ENCODE results near the gene ARSA. TPM values are rescaled to one million over a fixed set of nuclear protein-coding genes. Genes with fewer than 3 reads are reported as not detected.
A peak's percentile ranks its signal among the peaks of the same experiment; 100 is the strongest.
"Not testable (repeated sequence)": the region's sequence is repeated elsewhere in the genome, so short reads cannot be mapped to it uniquely, and the experiment has no call there.

The ARSA gene
- total and polyA plus RNA-seq, 4 donors, result 9.8 to 47.1 (median 32.4) TPM

- DNase-seq (ENCODE audit: low read depth in 4 of 6, low spot score in 6 of 6), result no peak
- H3K4me1 ChIP-seq (ENCODE audit: control insufficient read depth, insufficient read depth, low read length), result peaks cover 30% of the 10 kb centered on the region
- no peaks in the 10 kb centered on the region for H3K9me3 ChIP-seq (ENCODE audit: control insufficient read depth, insufficient read depth, low read length)
- WGBS (ENCODE audit: insufficient coverage), result 52% methylated on average over 23 of the region's 23 CpGs
- peaks cover 22% of the 10 kb centered on the region for H3K36me3 ChIP-seq (ENCODE audit: control insufficient read depth, insufficient read depth, low read length)
- no peaks in the 10 kb centered on the region for H3K27me3 ChIP-seq (ENCODE audit: control insufficient read depth, insufficient read depth, low read length)
- peak within 1 kb of the TSS; percentile 46 for H3K4me3 ChIP-seq (ENCODE audit: low read depth, low read length)
- no peak within 1 kb of the TSS for H3K27ac ChIP-seq (ENCODE audit: low read depth, low read length)
These were observed 44.7 kb upstream of the ARSA start, which contains the start of gene SHANK3 for GRCh38 chr22:50672471-50673230. SHANK3 (plus strand) TSS chr22:50672823.

- whole genome bisulfite sequencing (ENCODE audit: insufficient coverage), result 88% methylated on average over 7 of the region's 8 CpGs
- H3K4me3 ChIP-seq (ENCODE audit: low read depth, low read length), result no peak overlapping the region
- no peak for DNase-seq (ENCODE audit: low read depth in 4 of 6, low spot score in 6 of 6)
- H3K9me3 ChIP-seq (ENCODE audit: control insufficient read depth, insufficient read depth, low read length), result no peaks in the 10 kb centered on the region
- no peaks in the 10 kb centered on the region for H3K27me3 ChIP-seq (ENCODE audit: control insufficient read depth, insufficient read depth, low read length)
- peaks cover 15% of the 10 kb centered on the region for H3K36me3 ChIP-seq (ENCODE audit: control insufficient read depth, insufficient read depth, low read length)
- no peak overlapping the region for H3K27ac ChIP-seq (ENCODE audit: low read depth, low read length)
- peaks cover 30% of the 10 kb centered on the region for H3K4me1 ChIP-seq (ENCODE audit: control insufficient read depth, insufficient read depth, low read length)
These were observed 44.1 kb upstream of the ARSA start for GRCh38 chr22:50672041-50672440.

- no peaks in the 10 kb centered on the region for H3K9me3 ChIP-seq (ENCODE audit: control insufficient read depth, insufficient read depth, low read length)
- no peak for DNase-seq (ENCODE audit: low read depth in 4 of 6, low spot score in 6 of 6)
- 86% methylated on average over 11 of the region's 11 CpGs for WGBS (ENCODE audit: insufficient coverage)
- H3K4me3 ChIP-seq (ENCODE audit: low read depth, low read length), result no peak overlapping the region
- no peak overlapping the region for H3K27ac ChIP-seq (ENCODE audit: low read depth, low read length)
- peaks cover 30% of the 10 kb centered on the region for H3K4me1 ChIP-seq (ENCODE audit: control insufficient read depth, insufficient read depth, low read length)
- H3K27me3 ChIP-seq (ENCODE audit: control insufficient read depth, insufficient read depth, low read length), result no peaks in the 10 kb centered on the region
- H3K36me3 ChIP-seq (ENCODE audit: control insufficient read depth, insufficient read depth, low read length), result peaks cover 13% of the 10 kb centered on the region
These were observed 43.7 kb upstream of the ARSA start for GRCh38 chr22:50671641-50672040.

- Histone ChIP-seq H3K9me3 (ENCODE audit: control insufficient read depth, insufficient read depth, low read length) (no peaks in the 10 kb centered on the region), H3K27ac (ENCODE audit: low read depth, low read length) (no peak overlapping the region), H3K4me3 (ENCODE audit: low read depth, low read length) (no peak overlapping the region), H3K27me3 (ENCODE audit: control insufficient read depth, insufficient read depth, low read length) (no peaks in the 10 kb centered on the region), H3K36me3 (ENCODE audit: control insufficient read depth, insufficient read depth, low read length) (peaks cover 7% of the 10 kb centered on the region), H3K4me1 (ENCODE audit: control insufficient read depth, insufficient read depth, low read length) (peaks cover 27% of the 10 kb centered on the region)
- no peak for DNase-seq (ENCODE audit: low read depth in 4 of 6, low spot score in 6 of 6)
- WGBS (ENCODE audit: insufficient coverage), result 51% methylated on average over 10 of the region's 10 CpGs
These were observed 43.1 kb upstream of the ARSA start for GRCh38 chr22:50670914-50671538.

- Histone ChIP-seq H3K27me3 (ENCODE audit: control insufficient read depth, insufficient read depth, low read length) (no peaks in the 10 kb centered on the region), H3K4me3 (ENCODE audit: low read depth, low read length) (no peak overlapping the region), H3K27ac (ENCODE audit: low read depth, low read length) (no peak overlapping the region), H3K9me3 (ENCODE audit: control insufficient read depth, insufficient read depth, low read length) (no peaks in the 10 kb centered on the region), H3K36me3 (ENCODE audit: control insufficient read depth, insufficient read depth, low read length) (peaks cover 7% of the 10 kb centered on the region), H3K4me1 (ENCODE audit: control insufficient read depth, insufficient read depth, low read length) (peaks cover 24% of the 10 kb centered on the region)
- DNase-seq (ENCODE audit: low read depth in 4 of 6, low spot score in 6 of 6), result no peak
- WGBS (ENCODE audit: insufficient coverage), result 59% methylated on average over 4 of the region's 4 CpGs
These were observed 42.6 kb upstream of the ARSA start for GRCh38 chr22:50670513-50670912.

GRCh38 chr22:50665738-50666137, 37.8 kb upstream of the ARSA start:
- Histone ChIP-seq H3K4me3 (ENCODE audit: low read depth, low read length) (no peak overlapping the region), H3K4me1 (ENCODE audit: control insufficient read depth, insufficient read depth, low read length) (no peaks in the 10 kb centered on the region), H3K36me3 (ENCODE audit: control insufficient read depth, insufficient read depth, low read length) (no peaks in the 10 kb centered on the region), H3K27me3 (ENCODE audit: control insufficient read depth, insufficient read depth, low read length) (no peaks in the 10 kb centered on the region), H3K27ac (ENCODE audit: low read depth, low read length) (no peak overlapping the region), H3K9me3 (ENCODE audit: control insufficient read depth, insufficient read depth, low read length) (no peaks in the 10 kb centered on the region)
- DNase-seq (ENCODE audit: low read depth in 4 of 6, low spot score in 6 of 6), result no peak
- WGBS (ENCODE audit: insufficient coverage), result 70% methylated on average over 2 of the region's 2 CpGs

- Histone ChIP-seq H3K4me1 (ENCODE audit: control insufficient read depth, insufficient read depth, low read length) (no peaks in the 10 kb centered on the region), H3K4me3 (ENCODE audit: low read depth, low read length) (no peak overlapping the region), H3K9me3 (ENCODE audit: control insufficient read depth, insufficient read depth, low read length) (no peaks in the 10 kb centered on the region), H3K27ac (ENCODE audit: low read depth, low read length) (no peak overlapping the region), H3K36me3 (ENCODE audit: control insufficient read depth, insufficient read depth, low read length) (no peaks in the 10 kb centered on the region), H3K27me3 (ENCODE audit: control insufficient read depth, insufficient read depth, low read length) (no peaks in the 10 kb centered on the region)
- WGBS (ENCODE audit: insufficient coverage), result 93% methylated on average over 12 of the region's 12 CpGs
- no peak for DNase-seq (ENCODE audit: low read depth in 4 of 6, low spot score in 6 of 6)
These were observed 37.3 kb upstream of the ARSA start for GRCh38 chr22:50665212-50665611.

- no peak overlapping the region for H3K4me3 ChIP-seq (ENCODE audit: low read depth, low read length)
- no peak overlapping the region for H3K27ac ChIP-seq (ENCODE audit: low read depth, low read length)
- no peaks in the 10 kb centered on the region for H3K36me3 ChIP-seq (ENCODE audit: control insufficient read depth, insufficient read depth, low read length)
- no peaks in the 10 kb centered on the region for H3K9me3 ChIP-seq (ENCODE audit: control insufficient read depth, insufficient read depth, low read length)
- DNase-seq (ENCODE audit: low read depth in 4 of 6, low spot score in 6 of 6), result no peak
- H3K4me1 ChIP-seq (ENCODE audit: control insufficient read depth, insufficient read depth, low read length), result peaks cover 7% of the 10 kb centered on the region
- H3K27me3 ChIP-seq (ENCODE audit: control insufficient read depth, insufficient read depth, low read length), result peaks cover 2% of the 10 kb centered on the region
These were observed 32.4 kb upstream of the ARSA start for GRCh38 chr22:50660306-50660705.

- not testable (repeated sequence) for DNase-seq (ENCODE audit: low read depth in 4 of 6, low spot score in 6 of 6); H3K36me3 ChIP-seq (ENCODE audit: control insufficient read depth, insufficient read depth, low read length); H3K27ac ChIP-seq (ENCODE audit: low read depth, low read length); H3K4me3 ChIP-seq (ENCODE audit: low read depth, low read length); H3K4me1 ChIP-seq (ENCODE audit: control insufficient read depth, insufficient read depth, low read length); H3K27me3 ChIP-seq (ENCODE audit: control insufficient read depth, insufficient read depth, low read length); H3K9me3 ChIP-seq (ENCODE audit: control insufficient read depth, insufficient read depth, low read length)
- WGBS (ENCODE audit: insufficient coverage), result no CpG with 5 or more reads among the region's 7 CpGs
These were observed 31.8 kb upstream of the ARSA start for GRCh38 chr22:50659711-50660110.

GRCh38 chr22:50657925-50658324, 30.0 kb upstream of the ARSA start:
- WGBS (ENCODE audit: insufficient coverage), result 67% methylated on average over 1 of the region's 4 CpGs
- Histone ChIP-seq H3K9me3 (ENCODE audit: control insufficient read depth, insufficient read depth, low read length) (no peaks in the 10 kb centered on the region), H3K36me3 (ENCODE audit: control insufficient read depth, insufficient read depth, low read length) (no peaks in the 10 kb centered on the region), H3K4me1 (ENCODE audit: control insufficient read depth, insufficient read depth, low read length) (peaks cover 7% of the 10 kb centered on the region), H3K27ac (ENCODE audit: low read depth, low read length) (no peak overlapping the region), H3K4me3 (ENCODE audit: low read depth, low read length) (no peak overlapping the region), H3K27me3 (ENCODE audit: control insufficient read depth, insufficient read depth, low read length) (peaks cover 2% of the 10 kb centered on the region)
- DNase-seq (ENCODE audit: low read depth in 4 of 6, low spot score in 6 of 6), result no peak

Measured in spinal cord (tissue), 10 donors.